Measurements from ENCODE around the gene PCDHB15.
"Not testable (repeated sequence)": the region's sequence is repeated elsewhere in the genome, so short reads cannot be mapped to it uniquely, and the experiment has no call there.

- not testable (repeated sequence) for TF ChIP-seq POLR2AphosphoS5 (IDR thresholded peaks at IDR 0.05; ENCODE audit: borderline replicate concordance, low read depth, low read length); EZH2 (IDR thresholded peaks at IDR 0.05)
Observed at GRCh38 chr5:141247434-141247833, 2.2 kb downstream of the PCDHB15 start.
